Lower leg skin (tissue), 4 donors: ENCODE data around the gene NUDT3. TPM values are rescaled to one million over a fixed set of nuclear protein-coding genes. Genes with fewer than 3 reads are reported as not detected.

Experiments used
- DNase-seq, 2 donors: peaks; one replicate each; pipeline ENCODE4 v3.0.0-alpha.2; 2019; ENCODE audit warnings: low spot score in 2 of 2
- H3K4me3 ChIP-seq: fragments of 200-600 bp; sonication (generic); 2 replicates; pipeline ENCODE4 v1.5.1; 2017; ENCODE audit warnings: mild to moderate bottlenecking, low read depth; ENCODE audit not compliant: poor library complexity, severe bottlenecking
- CTCF ChIP-seq, 3 donors: fragments of 450-650 bp; IDR thresholded peaks; one replicate each; pipeline ENCODE4 v1.5.1; 2016; ENCODE audit warnings: antibody characterized with exemption in 3 of 3, mild to moderate bottlenecking in 3 of 3, moderate library complexity in 2 of 3
- POLR2A ChIP-seq, 2 donors: fragments of 450-650 bp; IDR thresholded peaks; one replicate each; pipeline ENCODE4 v1.6.1; 2016 to 2017; ENCODE audit warnings: antibody characterized with exemption in 2 of 2, mild to moderate bottlenecking in 1 of 2, moderate library complexity in 1 of 2
- WGBS, 2 donors: methylation state at CpG; one replicate each; pipeline ENCODE4 v1.1.5; 2018; 5-methylcytosine and 5-hydroxymethylcytosine counted together
- intact Hi-C: fragments of 100-400 bp; cut with DNase I; formaldehyde crosslinking; loops from one replicate; pipeline ENCODE4 v1.15.0; 2023; ENCODE audit warnings: low total_unique reads
- total RNA-seq, 4 donors: library from RNA; depleted of rRNA; stranded (reverse); fragments of >200 nt; gene quantifications; one replicate each; pipeline ENCODE4 v1.1.0, GENCODE V29; 2016

NUDT3 gene
- total RNA-seq, 4 donors from 2014 or later, result 10.0 to 29.1 (median 19.9) TPM

GRCh38 chr6:34385793-34386195 is 6.7 kb downstream of the NUDT3 start:
- TF ChIP-seq POLR2A (IDR thresholded peaks at IDR 0.05), result no peak
- no peak for TF ChIP-seq CTCF (IDR thresholded peaks at IDR 0.05)
- intact Hi-C loops, result no loop called here
- no peak for DNase-seq
- 85 to 91% methylated on average over 3 of the region's 3 CpGs for WGBS, 2 donors
- no peak overlapping the region for H3K4me3 ChIP-seq

GRCh38 chr6:34384321-34385153 is 7.9 kb downstream of the NUDT3 start:
- 83 to 91% methylated on average over 5 of the region's 5 CpGs for WGBS, 2 donors
- H3K4me3 ChIP-seq, result no peak overlapping the region
- DNase-seq, result no peak
- intact Hi-C loops, result no loop called here
- no peak for TF ChIP-seq CTCF (IDR thresholded peaks at IDR 0.05)
- no peak for TF ChIP-seq POLR2A (IDR thresholded peaks at IDR 0.05)

- H3K4me3 ChIP-seq, result no peak overlapping the region
- TF ChIP-seq CTCF (IDR thresholded peaks at IDR 0.05) (no peak), POLR2A (IDR thresholded peaks at IDR 0.05) (no peak)
- intact Hi-C loops, result no loop called here
- 75% methylated on average over 6 of the region's 6 CpGs for WGBS, 2 donors
- no peak for DNase-seq
These were observed 8.7 kb downstream of the NUDT3 start for GRCh38 chr6:34383656-34384320.

GRCh38 chr6:34383161-34383631 is 9.3 kb downstream of the NUDT3 start:
- H3K4me3 ChIP-seq, result no peak overlapping the region
- 81 to 83% methylated on average over 3 of the region's 3 CpGs for WGBS, 2 donors
- no peak for DNase-seq
- intact Hi-C loops, result no loop called here
- TF ChIP-seq POLR2A (IDR thresholded peaks at IDR 0.05), result no peak
- TF ChIP-seq CTCF (IDR thresholded peaks at IDR 0.05), result no peak

GRCh38 chr6:34381081-34381480 is 11.4 kb downstream of the NUDT3 start:
- 93% methylated on average over 5 of the region's 5 CpGs for WGBS, 2 donors
- intact Hi-C loops, result no loop called here
- TF ChIP-seq CTCF (IDR thresholded peaks at IDR 0.05) (no peak), POLR2A (IDR thresholded peaks at IDR 0.05) (no peak)
- no peak for DNase-seq
- H3K4me3 ChIP-seq, result no peak overlapping the region
